Measurements from ENCODE around the gene AMPH.

Gene AMPH

DNA sequence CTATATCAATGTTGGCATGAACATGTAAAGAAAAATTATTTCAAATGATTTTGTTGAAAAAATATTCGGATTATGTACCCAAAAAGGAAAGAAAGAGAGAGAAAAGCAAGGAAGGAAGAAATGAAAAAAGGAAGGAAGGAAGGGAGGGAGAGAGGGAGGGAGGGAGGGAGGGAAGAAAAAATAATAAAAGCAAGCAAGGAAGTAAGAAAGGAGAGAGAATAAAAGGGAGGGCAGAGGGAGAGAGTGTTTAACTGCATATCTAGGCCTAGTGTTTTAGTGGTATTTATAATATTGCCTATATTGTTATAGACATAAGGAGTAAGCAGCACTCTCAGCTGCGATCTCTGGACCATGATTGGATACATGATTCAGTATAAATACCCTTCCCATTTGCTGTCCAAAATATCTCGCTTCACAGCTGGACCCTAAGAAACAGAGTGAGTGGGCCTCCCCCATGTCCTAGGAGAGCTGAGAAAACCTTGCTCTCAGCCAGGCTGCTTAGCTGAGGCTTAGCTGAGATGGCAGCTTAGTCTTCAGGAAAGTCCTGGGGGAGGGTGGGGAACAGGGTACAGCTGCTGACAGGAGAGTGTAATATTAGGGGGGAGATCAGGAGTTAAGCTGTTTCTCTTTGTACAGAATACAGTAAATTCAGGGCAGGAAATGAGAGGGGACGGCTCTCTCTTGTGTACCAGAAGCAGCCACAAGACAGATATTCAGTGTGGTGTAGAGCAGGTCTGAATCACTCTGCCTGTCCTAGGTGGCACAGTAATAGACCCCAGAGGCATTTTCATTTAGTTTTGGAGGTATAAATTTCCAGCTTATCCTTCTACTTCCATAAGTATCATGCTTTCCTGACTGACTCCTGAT, 291.0 kb downstream of the AMPH start:
- no peak for TF ChIP-seq TAF1 (IDR thresholded peaks at IDR 0.05; ENCODE audit: borderline replicate concordance, insufficient read depth, low read length)
- TF ChIP-seq FOXP2 (optimal IDR thresholded peaks at IDR 0.05; ENCODE audit: borderline replicate concordance, extremely low read depth, extremely low read length, insufficient read depth): no peak
- no peak for TF ChIP-seq POLR2AphosphoS5 (IDR thresholded peaks at IDR 0.05; ENCODE audit: low read depth, low read length)
- TF ChIP-seq, protein P1, sequence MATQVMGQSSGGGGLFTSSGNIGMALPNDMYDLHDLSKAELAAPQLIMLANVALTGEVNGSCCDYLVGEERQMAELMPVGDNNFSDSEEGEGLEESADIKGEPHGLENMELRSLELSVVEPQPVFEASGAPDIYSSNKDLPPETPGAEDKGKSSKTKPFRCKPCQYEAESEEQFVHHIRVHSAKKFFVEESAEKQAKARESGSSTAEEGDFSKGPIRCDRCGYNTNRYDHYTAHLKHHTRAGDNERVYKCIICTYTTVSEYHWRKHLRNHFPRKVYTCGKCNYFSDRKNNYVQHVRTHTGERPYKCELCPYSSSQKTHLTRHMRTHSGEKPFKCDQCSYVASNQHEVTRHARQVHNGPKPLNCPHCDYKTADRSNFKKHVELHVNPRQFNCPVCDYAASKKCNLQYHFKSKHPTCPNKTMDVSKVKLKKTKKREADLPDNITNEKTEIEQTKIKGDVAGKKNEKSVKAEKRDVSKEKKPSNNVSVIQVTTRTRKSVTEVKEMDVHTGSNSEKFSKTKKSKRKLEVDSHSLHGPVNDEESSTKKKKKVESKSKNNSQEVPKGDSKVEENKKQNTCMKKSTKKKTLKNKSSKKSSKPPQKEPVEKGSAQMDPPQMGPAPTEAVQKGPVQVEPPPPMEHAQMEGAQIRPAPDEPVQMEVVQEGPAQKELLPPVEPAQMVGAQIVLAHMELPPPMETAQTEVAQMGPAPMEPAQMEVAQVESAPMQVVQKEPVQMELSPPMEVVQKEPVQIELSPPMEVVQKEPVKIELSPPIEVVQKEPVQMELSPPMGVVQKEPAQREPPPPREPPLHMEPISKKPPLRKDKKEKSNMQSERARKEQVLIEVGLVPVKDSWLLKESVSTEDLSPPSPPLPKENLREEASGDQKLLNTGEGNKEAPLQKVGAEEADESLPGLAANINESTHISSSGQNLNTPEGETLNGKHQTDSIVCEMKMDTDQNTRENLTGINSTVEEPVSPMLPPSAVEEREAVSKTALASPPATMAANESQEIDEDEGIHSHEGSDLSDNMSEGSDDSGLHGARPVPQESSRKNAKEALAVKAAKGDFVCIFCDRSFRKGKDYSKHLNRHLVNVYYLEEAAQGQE (IDR thresholded peaks at IDR 0.05; ENCODE audit: insufficient read depth in 1 of 2, low read depth in 2 of 2, low read length in 2 of 2): no peak

DNA sequence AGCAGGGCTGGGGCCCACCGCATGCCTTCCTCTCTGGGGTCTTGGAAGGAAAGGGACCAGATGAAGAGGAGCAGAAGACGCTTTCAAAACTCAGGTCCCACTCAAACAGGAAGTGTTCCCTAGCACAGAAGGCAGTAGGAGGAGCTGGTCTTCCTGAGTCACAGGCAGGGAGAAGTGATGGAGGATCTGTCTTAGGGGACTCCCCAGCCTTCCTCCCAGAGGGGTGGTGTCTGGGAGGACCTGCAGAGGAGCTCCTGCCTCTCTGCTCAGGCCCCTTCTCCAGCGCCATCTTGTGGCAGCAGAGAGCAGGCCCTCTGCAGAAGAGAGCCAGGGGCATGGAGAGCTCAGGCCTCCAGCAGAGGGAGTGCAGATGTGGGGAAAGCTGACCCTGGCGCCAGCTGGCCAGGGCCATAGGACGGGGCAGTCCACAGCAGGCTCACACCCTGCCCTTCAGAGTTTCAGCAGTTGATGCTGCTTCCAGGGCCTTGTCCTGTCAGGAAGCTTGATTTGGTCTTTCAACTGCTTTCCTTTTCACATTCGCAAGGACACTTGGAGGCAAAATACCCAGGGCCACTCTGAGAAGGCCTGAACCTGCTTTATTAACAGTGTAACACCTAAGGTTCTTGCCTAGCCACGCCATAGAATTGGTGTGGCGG, 295.6 kb downstream of the AMPH start:
- TF ChIP-seq SIN3A (IDR thresholded peaks at IDR 0.05; ENCODE audit: borderline replicate concordance, insufficient read depth, low read length) (no peak), POLR2AphosphoS5 (IDR thresholded peaks at IDR 0.05; ENCODE audit: low read depth, low read length) (no peak), FOXP2 (optimal IDR thresholded peaks at IDR 0.05; ENCODE audit: borderline replicate concordance, extremely low read depth, extremely low read length, insufficient read depth) (no peak), TAF1 (IDR thresholded peaks at IDR 0.05; ENCODE audit: borderline replicate concordance, insufficient read depth, low read length) (no peak)
- TF ChIP-seq, protein P1 (IDR thresholded peaks at IDR 0.05; ENCODE audit: insufficient read depth in 1 of 2, low read depth in 2 of 2, low read length in 2 of 2): no peak

DNA sequence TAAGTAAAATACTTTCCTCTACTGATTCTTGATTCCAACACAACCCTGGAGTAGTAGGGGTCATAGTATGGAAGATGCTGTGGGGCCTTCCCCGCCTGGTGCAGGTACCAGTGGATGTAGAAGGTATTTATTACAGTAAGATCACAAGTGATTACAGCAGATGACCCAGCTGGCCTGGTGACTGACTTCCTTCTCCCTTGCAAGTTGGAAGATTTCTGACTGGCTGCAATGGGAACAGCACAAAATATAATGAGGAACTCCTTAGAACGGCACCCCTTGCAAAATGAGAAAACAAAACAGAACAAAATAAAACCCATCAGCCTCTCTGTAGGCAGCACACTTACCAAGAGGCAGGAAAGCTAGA, 296.1 kb downstream of the AMPH start:
- TF ChIP-seq SIN3A (IDR thresholded peaks at IDR 0.05; ENCODE audit: borderline replicate concordance, insufficient read depth, low read length): no peak
- TF ChIP-seq POLR2AphosphoS5 (IDR thresholded peaks at IDR 0.05; ENCODE audit: low read depth, low read length): no peak
- TF ChIP-seq TAF1 (IDR thresholded peaks at IDR 0.05; ENCODE audit: borderline replicate concordance, insufficient read depth, low read length): no peak
- TF ChIP-seq, protein P1 (IDR thresholded peaks at IDR 0.05; ENCODE audit: insufficient read depth in 1 of 2, low read depth in 2 of 2, low read length in 2 of 2): no peak
- no peak for TF ChIP-seq FOXP2 (optimal IDR thresholded peaks at IDR 0.05; ENCODE audit: borderline replicate concordance, extremely low read depth, extremely low read length, insufficient read depth)

DNA sequence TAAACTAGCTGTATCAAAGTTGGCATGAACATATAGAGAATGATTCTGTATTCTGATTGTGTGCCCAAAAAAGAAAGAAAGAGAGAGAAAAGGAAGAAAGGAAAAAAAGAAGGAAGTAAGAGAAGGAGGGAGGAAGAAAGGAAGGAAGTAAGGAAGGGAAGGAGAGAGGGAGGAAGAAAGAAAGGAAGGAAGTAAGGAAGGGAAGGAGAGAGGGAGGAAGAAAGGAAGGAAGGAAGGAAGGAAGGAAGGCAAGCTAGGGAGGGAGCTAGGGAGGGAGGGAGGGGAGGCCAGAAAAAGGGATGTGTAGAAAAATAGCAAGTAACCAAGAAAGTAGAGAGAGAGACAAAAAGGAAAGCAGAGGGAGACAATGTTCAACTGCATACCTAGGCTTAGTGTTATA, 297.0 kb downstream of the AMPH start:
- TF ChIP-seq FOXP2 (optimal IDR thresholded peaks at IDR 0.05; ENCODE audit: borderline replicate concordance, extremely low read depth, extremely low read length, insufficient read depth) (no peak), POLR2AphosphoS5 (IDR thresholded peaks at IDR 0.05; ENCODE audit: low read depth, low read length) (no peak), TAF1 (IDR thresholded peaks at IDR 0.05; ENCODE audit: borderline replicate concordance, insufficient read depth, low read length) (no peak), SIN3A (IDR thresholded peaks at IDR 0.05; ENCODE audit: borderline replicate concordance, insufficient read depth, low read length) (no peak)
- TF ChIP-seq, protein P1 (IDR thresholded peaks at IDR 0.05; ENCODE audit: insufficient read depth in 1 of 2, low read depth in 2 of 2, low read length in 2 of 2): no peak

Measured in PFSK-1 (cell line).